H1 (cell line): ENCODE data around the gene GADD45GIP1. TPM values are rescaled to one million over a fixed set of nuclear protein-coding genes. Genes with fewer than 3 reads are reported as not detected.

ENCODE experiments used
- CHD2 ChIP-seq: IDR thresholded peaks from 2 replicates; pipeline ENCODE4 v1.6.1; 2012; ENCODE audit warnings: low read length, improper control_type of control experiment
- polyA plus RNA-seq, 7 experiments: library from polyadenylated mRNA; depleted of rRNA in 3 of 7; stranded (reverse) in 5 of 7; unstranded in 2 of 7; fragments of >200 nt in 5 of 7; fragments of 200-250 nt in 2 of 7; gene quantifications; 1 replicate in 5 of 7; 2 replicates in 1 of 7; 4 replicates in 1 of 7; pipeline versions ENCODE4 v1.2.1 to v1.2.3, GENCODE V29; 2011 to 2013; ENCODE audit warnings: missing spikeins in 2 of 7, mixed read lengths in 2 of 7
- total RNA-seq: library from RNA; stranded (reverse); fragmentation: NEBNext Ultra II Directional; extraction: Animal tissue kit (Norgen Biotek cat#: 25700); gene quantifications from 2 replicates; pipeline ENCODE4 v1.2.1, GENCODE V29; 2021
- TF ChIP-seq, protein P1 (sequence below): fragments of 300-600 bp; sonication (generic); IDR thresholded peaks from 2 replicates; pipeline ENCODE4 v1.7.1; 2012; ENCODE audit warnings: low read length, moderate library complexity, mild to moderate bottlenecking, inconsistent platforms; ENCODE audit not compliant: insufficient replicate concordance
- TF ChIP-seq, protein P2 (sequence below): IDR thresholded peaks from 2 replicates; pipeline ENCODE4 v1.6.1; 2011; ENCODE audit warnings: low read length, improper control_type of control experiment
- TF ChIP-seq, protein P3 (sequence below): IDR thresholded peaks from 2 replicates; pipeline ENCODE4 v1.6.1; 2011; ENCODE audit warnings: low read depth, mild to moderate bottlenecking, low read length; ENCODE audit not compliant: insufficient read depth
- TF ChIP-seq, protein P4 (sequence below): IDR thresholded peaks from 2 replicates; pipeline ENCODE4 v1.6.1; 2012; ENCODE audit warnings: inconsistent platforms

GADD45GIP1 gene
- total and polyA plus RNA-seq, 2 of the 8 experiments (the other 6 are each of a cell fraction or from before 2014, with no cell fraction given), result 42.2 to 42.6 TPM

DNA sequence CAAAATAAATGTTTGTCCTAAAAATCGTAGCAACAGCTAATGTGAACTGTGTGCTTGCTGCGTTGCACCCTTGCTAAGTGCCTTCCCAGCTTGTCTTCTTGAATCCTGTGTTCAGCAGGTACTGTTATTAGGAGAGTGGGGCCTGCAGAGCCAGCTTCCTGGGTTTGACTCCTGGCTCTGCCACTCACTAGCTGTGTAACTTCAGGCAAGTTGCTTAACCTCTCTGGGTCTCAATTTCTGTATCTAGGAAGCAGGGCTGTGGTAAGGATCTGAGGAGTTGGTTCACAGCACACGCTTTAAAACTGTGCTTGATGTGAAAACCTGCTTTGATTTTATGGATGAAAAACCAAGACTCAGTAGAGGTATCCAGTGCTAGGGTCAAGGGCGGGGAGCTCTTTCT, 48.2 kb upstream of the GADD45GIP1 start (continued):
- TF ChIP-seq, protein P1, sequence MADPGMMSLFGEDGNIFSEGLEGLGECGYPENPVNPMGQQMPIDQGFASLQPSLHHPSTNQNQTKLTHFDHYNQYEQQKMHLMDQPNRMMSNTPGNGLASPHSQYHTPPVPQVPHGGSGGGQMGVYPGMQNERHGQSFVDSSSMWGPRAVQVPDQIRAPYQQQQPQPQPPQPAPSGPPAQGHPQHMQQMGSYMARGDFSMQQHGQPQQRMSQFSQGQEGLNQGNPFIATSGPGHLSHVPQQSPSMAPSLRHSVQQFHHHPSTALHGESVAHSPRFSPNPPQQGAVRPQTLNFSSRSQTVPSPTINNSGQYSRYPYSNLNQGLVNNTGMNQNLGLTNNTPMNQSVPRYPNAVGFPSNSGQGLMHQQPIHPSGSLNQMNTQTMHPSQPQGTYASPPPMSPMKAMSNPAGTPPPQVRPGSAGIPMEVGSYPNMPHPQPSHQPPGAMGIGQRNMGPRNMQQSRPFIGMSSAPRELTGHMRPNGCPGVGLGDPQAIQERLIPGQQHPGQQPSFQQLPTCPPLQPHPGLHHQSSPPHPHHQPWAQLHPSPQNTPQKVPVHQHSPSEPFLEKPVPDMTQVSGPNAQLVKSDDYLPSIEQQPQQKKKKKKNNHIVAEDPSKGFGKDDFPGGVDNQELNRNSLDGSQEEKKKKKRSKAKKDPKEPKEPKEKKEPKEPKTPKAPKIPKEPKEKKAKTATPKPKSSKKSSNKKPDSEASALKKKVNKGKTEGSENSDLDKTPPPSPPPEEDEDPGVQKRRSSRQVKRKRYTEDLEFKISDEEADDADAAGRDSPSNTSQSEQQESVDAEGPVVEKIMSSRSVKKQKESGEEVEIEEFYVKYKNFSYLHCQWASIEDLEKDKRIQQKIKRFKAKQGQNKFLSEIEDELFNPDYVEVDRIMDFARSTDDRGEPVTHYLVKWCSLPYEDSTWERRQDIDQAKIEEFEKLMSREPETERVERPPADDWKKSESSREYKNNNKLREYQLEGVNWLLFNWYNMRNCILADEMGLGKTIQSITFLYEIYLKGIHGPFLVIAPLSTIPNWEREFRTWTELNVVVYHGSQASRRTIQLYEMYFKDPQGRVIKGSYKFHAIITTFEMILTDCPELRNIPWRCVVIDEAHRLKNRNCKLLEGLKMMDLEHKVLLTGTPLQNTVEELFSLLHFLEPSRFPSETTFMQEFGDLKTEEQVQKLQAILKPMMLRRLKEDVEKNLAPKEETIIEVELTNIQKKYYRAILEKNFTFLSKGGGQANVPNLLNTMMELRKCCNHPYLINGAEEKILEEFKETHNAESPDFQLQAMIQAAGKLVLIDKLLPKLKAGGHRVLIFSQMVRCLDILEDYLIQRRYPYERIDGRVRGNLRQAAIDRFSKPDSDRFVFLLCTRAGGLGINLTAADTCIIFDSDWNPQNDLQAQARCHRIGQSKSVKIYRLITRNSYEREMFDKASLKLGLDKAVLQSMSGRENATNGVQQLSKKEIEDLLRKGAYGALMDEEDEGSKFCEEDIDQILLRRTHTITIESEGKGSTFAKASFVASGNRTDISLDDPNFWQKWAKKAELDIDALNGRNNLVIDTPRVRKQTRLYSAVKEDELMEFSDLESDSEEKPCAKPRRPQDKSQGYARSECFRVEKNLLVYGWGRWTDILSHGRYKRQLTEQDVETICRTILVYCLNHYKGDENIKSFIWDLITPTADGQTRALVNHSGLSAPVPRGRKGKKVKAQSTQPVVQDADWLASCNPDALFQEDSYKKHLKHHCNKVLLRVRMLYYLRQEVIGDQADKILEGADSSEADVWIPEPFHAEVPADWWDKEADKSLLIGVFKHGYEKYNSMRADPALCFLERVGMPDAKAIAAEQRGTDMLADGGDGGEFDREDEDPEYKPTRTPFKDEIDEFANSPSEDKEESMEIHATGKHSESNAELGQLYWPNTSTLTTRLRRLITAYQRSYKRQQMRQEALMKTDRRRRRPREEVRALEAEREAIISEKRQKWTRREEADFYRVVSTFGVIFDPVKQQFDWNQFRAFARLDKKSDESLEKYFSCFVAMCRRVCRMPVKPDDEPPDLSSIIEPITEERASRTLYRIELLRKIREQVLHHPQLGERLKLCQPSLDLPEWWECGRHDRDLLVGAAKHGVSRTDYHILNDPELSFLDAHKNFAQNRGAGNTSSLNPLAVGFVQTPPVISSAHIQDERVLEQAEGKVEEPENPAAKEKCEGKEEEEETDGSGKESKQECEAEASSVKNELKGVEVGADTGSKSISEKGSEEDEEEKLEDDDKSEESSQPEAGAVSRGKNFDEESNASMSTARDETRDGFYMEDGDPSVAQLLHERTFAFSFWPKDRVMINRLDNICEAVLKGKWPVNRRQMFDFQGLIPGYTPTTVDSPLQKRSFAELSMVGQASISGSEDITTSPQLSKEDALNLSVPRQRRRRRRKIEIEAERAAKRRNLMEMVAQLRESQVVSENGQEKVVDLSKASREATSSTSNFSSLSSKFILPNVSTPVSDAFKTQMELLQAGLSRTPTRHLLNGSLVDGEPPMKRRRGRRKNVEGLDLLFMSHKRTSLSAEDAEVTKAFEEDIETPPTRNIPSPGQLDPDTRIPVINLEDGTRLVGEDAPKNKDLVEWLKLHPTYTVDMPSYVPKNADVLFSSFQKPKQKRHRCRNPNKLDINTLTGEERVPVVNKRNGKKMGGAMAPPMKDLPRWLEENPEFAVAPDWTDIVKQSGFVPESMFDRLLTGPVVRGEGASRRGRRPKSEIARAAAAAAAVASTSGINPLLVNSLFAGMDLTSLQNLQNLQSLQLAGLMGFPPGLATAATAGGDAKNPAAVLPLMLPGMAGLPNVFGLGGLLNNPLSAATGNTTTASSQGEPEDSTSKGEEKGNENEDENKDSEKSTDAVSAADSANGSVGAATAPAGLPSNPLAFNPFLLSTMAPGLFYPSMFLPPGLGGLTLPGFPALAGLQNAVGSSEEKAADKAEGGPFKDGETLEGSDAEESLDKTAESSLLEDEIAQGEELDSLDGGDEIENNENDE, result no peak
- TF ChIP-seq, protein P2, sequence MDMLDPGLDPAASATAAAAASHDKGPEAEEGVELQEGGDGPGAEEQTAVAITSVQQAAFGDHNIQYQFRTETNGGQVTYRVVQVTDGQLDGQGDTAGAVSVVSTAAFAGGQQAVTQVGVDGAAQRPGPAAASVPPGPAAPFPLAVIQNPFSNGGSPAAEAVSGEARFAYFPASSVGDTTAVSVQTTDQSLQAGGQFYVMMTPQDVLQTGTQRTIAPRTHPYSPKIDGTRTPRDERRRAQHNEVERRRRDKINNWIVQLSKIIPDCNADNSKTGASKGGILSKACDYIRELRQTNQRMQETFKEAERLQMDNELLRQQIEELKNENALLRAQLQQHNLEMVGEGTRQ, result no peak
- no peak for TF ChIP-seq CHD2
- TF ChIP-seq, protein P3, sequence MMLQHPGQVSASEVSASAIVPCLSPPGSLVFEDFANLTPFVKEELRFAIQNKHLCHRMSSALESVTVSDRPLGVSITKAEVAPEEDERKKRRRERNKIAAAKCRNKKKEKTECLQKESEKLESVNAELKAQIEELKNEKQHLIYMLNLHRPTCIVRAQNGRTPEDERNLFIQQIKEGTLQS, result no peak
- TF ChIP-seq, protein P4, sequence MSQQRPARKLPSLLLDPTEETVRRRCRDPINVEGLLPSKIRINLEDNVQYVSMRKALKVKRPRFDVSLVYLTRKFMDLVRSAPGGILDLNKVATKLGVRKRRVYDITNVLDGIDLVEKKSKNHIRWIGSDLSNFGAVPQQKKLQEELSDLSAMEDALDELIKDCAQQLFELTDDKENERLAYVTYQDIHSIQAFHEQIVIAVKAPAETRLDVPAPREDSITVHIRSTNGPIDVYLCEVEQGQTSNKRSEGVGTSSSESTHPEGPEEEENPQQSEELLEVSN, result no peak
